ENCODE data around the gene TAF5L. TPM values are rescaled to one million over a fixed set of nuclear protein-coding genes. Genes with fewer than 3 reads are reported as not detected.

Gene TAF5L
- polyA plus RNA-seq, 2 of the 4 experiments (the other 2 are of a cell fraction) = 17.4 to 25.0 TPM

DNA sequence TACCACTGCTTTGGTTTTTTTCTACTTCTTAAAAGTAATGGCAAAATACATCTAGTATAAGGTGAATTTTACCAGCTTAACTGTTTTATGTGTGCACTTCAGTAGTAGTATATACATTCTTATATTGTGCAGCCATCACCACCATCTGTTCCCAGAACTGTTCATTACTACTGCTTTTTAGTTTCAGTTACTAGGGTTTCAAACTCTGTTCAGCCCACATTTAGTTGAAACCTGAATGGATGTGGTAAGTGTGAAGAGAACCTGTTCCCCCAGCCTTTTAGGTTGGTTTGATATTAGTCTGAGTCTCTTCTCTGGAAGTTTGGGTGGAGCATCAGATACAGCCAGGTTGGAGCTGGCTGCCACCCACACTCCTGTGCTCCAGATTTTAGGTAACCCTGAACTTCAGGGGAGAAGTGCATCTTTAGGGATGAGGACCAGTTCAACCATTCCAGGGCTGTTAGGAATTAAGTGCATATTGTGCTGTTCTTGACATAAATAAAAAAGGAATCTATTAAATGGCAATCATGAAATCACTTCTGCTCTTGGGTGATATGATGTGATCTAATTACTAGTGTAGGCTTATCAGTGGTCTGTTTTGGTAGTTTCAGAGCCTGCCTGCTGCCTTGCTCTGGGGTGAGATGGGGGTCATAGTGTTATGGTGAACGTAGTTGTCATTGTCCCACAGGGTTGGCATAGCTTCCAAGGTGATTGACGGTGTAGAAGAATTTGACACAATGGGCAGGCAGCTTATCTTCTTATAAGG lies 32.3 kb upstream of the TAF5L start:
- TF ChIP-seq, protein P1, sequence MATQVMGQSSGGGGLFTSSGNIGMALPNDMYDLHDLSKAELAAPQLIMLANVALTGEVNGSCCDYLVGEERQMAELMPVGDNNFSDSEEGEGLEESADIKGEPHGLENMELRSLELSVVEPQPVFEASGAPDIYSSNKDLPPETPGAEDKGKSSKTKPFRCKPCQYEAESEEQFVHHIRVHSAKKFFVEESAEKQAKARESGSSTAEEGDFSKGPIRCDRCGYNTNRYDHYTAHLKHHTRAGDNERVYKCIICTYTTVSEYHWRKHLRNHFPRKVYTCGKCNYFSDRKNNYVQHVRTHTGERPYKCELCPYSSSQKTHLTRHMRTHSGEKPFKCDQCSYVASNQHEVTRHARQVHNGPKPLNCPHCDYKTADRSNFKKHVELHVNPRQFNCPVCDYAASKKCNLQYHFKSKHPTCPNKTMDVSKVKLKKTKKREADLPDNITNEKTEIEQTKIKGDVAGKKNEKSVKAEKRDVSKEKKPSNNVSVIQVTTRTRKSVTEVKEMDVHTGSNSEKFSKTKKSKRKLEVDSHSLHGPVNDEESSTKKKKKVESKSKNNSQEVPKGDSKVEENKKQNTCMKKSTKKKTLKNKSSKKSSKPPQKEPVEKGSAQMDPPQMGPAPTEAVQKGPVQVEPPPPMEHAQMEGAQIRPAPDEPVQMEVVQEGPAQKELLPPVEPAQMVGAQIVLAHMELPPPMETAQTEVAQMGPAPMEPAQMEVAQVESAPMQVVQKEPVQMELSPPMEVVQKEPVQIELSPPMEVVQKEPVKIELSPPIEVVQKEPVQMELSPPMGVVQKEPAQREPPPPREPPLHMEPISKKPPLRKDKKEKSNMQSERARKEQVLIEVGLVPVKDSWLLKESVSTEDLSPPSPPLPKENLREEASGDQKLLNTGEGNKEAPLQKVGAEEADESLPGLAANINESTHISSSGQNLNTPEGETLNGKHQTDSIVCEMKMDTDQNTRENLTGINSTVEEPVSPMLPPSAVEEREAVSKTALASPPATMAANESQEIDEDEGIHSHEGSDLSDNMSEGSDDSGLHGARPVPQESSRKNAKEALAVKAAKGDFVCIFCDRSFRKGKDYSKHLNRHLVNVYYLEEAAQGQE (IDR thresholded peaks at IDR 0.05) = no peak
- TF ChIP-seq KDM5A (IDR thresholded peaks at IDR 0.05) (no peak), KDM1A (IDR thresholded peaks at IDR 0.05; ENCODE audit: low read depth) (no peak), POLR2AphosphoS2 (conservative IDR thresholded peaks at IDR 0.05; ENCODE audit: low read length) (no peak)
- ChIA-PET POLR2A (no interaction called here), CTCF (interaction anchor here (0.7 to 1.5 kb wide), 6 partner anchors 68 to 654 kb away, joined by 3 to 5 read pairs (median 3); no protein-coding TSS in a partner anchor)
- ATAC-seq (no peak), DNase-seq (ENCODE audit: low read depth in 1 of 2, low spot score in 1 of 2) (no peak), FAIRE-seq (no peak)
- Histone ChIP-seq H3K4me2 (no peak overlapping the region), H3K27ac (no peak overlapping the region), H3K4me1 (peaks cover 4% of the 10 kb centered on the region; the same call in 1 of the 3 replicates), H3K4me3 (no peak overlapping the region), H3K9me3 (no peaks in the 10 kb centered on the region)
- WGBS (ENCODE audit: missing lambda C conversion rate) = 89% methylated on average over 2 of the region's 2 CpGs

GRCh38 chr1:229655781-229656180 lies 29.9 kb upstream of the TAF5L start:
- CTCF ChIA-PET = no interaction called here

DNA sequence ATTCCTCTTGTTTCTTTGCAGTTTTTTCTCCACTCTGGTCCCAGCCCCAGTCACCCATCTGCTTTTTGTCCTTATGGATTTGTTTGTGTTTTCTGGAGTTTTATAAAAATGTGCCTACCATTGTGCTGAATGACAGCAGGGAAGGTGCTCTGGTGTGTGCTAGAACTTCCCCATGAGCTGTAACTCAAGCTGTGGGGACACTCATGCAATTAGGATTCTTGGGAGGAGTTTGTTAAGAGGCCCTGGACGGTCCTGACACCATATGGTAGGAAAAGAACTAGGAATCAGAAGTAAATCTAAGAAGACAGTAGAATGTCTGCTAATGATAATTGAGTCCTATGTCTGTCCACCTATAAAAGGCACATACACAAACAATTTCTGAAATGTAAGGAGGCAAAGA lies 27.5 kb upstream of the TAF5L start:
- H3K9me3 ChIP-seq = no peaks in the 10 kb centered on the region
- no peaks in the 10 kb centered on the region for H3K4me1 ChIP-seq
- ChIA-PET CTCF (no interaction called here), POLR2A (no interaction called here)
- no peak overlapping the region for H3K27ac ChIP-seq
- no peak for TF ChIP-seq NR3C1 (IDR thresholded peaks at IDR 0.05)
- no peak for TF ChIP-seq EHF (CRISPR knock-in tag; IDR thresholded peaks at IDR 0.05)
- no peak for TF ChIP-seq GATA3 (IDR thresholded peaks at IDR 0.05; ENCODE audit: borderline replicate concordance)
- no peak for TF ChIP-seq FOSB (CRISPR knock-in tag; IDR thresholded peaks at IDR 0.05)
- TF ChIP-seq KDM1A (IDR thresholded peaks at IDR 0.05; ENCODE audit: low read depth) = no peak
- TF ChIP-seq TP53 (CRISPR knock-in tag; IDR thresholded peaks at IDR 0.05) = no peak
- TF ChIP-seq RARB (CRISPR knock-in tag; IDR thresholded peaks at IDR 0.05) = no peak
- TF ChIP-seq RAD21 (conservative IDR thresholded peaks at IDR 0.05 in 1 of 2, IDR thresholded peaks at IDR 0.05 in 1 of 2) = no peak
- TF ChIP-seq RNF2 (IDR thresholded peaks at IDR 0.05; ENCODE audit: borderline replicate concordance, low read depth) = no peak
- 86% methylated on average over 1 of the region's 1 CpG for WGBS (ENCODE audit: missing lambda C conversion rate)
- no peak for FAIRE-seq
- no peak for DNase-seq (ENCODE audit: low read depth in 1 of 2, low spot score in 1 of 2)
- no peak overlapping the region for H3K4me3 ChIP-seq
- ATAC-seq = no peak
- no peak overlapping the region for H3K4me2 ChIP-seq

More at GRCh38 chr1:229655781-229656180, 29.9 kb upstream of the TAF5L start:
- Histone ChIP-seq H3K4me1 (no peaks in the 10 kb centered on the region), H3K4me2 (no peak overlapping the region), H3K4me3 (no peak overlapping the region), H3K27ac (no peak overlapping the region), H3K9me3 (no peaks in the 10 kb centered on the region)
- POLR2A ChIA-PET = no interaction called here
- no peak for DNase-seq (ENCODE audit: low read depth in 1 of 2, low spot score in 1 of 2)
- FAIRE-seq = no peak
- no peak for TF ChIP-seq RARB (CRISPR knock-in tag; IDR thresholded peaks at IDR 0.05)
- TF ChIP-seq, protein P2, sequence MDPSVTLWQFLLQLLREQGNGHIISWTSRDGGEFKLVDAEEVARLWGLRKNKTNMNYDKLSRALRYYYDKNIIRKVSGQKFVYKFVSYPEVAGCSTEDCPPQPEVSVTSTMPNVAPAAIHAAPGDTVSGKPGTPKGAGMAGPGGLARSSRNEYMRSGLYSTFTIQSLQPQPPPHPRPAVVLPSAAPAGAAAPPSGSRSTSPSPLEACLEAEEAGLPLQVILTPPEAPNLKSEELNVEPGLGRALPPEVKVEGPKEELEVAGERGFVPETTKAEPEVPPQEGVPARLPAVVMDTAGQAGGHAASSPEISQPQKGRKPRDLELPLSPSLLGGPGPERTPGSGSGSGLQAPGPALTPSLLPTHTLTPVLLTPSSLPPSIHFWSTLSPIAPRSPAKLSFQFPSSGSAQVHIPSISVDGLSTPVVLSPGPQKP (IDR thresholded peaks at IDR 0.05; ENCODE audit: low read depth, low read length) = no peak
- no peak for TF ChIP-seq RNF2 (IDR thresholded peaks at IDR 0.05; ENCODE audit: borderline replicate concordance, low read depth)
- TF ChIP-seq ZC3H11A (IDR thresholded peaks at IDR 0.05) = no peak
- no peak for TF ChIP-seq POLR2AphosphoS2 (conservative IDR thresholded peaks at IDR 0.05; ENCODE audit: low read length)
- no peak for TF ChIP-seq EP300 (IDR thresholded peaks at IDR 0.05)
- no peak for TF ChIP-seq NR3C1 (IDR thresholded peaks at IDR 0.05)
- TF ChIP-seq CBX2 (IDR thresholded peaks at IDR 0.05; ENCODE audit: borderline replicate concordance, low read depth) = no peak
- TF ChIP-seq EHF (CRISPR knock-in tag; IDR thresholded peaks at IDR 0.05) = no peak
- TF ChIP-seq CBX8 (IDR thresholded peaks at IDR 0.05) = no peak
- TF ChIP-seq KDM1A (IDR thresholded peaks at IDR 0.05; ENCODE audit: low read depth) = no peak
- no peak for ATAC-seq
- 86% methylated on average over 5 of the region's 5 CpGs for WGBS (ENCODE audit: missing lambda C conversion rate)

All from A549 (cell line).